HG02885 (cell line): ENCODE data around the gene CACNA1G.

Experiments used
- ATAC-seq: cut with Tn5 transposase; IDR thresholded peaks from one replicate; pipeline ENCODE4 v1.9.1; 2021; ENCODE audit warnings: mild to moderate bottlenecking; ENCODE audit not compliant: unreplicated experiment, poor library complexity

CACNA1G gene

DNA sequence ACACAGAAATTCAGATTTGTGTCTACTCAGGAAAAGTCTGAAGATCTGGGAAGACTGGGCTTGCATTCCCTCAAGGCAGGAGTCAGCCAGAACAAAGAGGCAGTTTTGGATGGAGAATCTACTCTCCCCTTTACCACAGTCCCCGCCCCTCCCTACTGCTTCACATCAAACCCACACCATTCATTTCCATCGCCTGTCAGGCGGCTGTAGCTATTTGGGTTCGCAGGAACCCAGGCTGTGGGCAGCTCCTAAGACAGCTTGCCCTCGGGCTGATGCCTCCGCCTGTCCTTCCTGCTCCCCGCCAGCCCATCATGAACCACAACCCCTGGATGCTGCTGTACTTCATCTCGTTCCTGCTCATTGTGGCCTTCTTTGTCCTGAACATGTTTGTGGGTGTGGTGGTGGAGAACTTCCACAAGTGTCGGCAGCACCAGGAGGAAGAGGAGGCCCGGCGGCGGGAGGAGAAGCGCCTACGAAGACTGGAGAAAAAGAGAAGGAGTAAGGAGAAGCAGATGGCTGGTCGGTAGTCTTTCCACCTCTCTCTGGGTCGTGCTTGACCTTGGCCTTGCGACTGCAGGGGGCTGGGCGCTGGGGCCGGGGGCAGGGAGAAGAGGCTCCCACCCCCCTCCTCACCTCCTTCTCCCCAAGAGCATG lies 47.1 kb downstream of the CACNA1G start:
- ATAC-seq, result no peak

- ATAC-seq, result no peak
These were observed 48.3 kb downstream of the CACNA1G start for GRCh38 chr17:50608700-50609379.

DNA sequence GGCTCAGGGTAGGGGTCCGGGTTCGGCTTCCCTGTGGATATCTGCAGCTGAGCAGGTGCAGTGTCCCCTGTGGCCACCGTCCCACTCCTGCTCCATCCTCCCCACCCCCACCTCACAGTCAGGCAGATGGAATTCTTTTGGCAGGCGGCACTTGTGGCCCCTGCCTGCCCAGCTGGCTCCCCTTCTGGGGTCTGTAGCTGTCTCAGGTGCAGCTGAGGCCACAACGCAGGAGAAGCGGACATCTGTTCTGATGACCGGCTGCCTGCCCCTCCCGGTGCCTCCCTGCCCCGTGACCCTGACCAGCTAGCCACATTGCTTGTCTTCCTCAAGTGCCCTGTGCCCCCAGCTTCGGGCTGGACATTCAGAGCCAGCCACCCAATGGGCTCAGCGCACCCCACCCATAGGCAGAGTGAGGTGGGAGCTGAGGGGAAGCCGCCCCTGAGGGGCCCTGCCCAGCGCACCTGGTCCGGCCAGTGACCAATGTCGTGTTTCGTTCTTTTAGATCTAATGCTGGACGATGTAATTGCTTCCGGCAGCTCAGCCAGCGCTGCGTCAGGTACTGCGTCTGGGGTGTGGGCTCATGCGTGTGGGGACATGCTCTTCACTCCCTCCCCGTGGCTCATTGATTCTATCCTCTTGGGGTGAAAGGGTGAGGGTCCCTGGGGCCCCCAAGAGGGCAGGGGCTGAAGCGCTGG lies 49.0 kb downstream of the CACNA1G start:
- ATAC-seq, result no peak

GRCh38 chr17:50611634-50612033 lies 51.1 kb downstream of the CACNA1G start:
- ATAC-seq, result no peak

DNA sequence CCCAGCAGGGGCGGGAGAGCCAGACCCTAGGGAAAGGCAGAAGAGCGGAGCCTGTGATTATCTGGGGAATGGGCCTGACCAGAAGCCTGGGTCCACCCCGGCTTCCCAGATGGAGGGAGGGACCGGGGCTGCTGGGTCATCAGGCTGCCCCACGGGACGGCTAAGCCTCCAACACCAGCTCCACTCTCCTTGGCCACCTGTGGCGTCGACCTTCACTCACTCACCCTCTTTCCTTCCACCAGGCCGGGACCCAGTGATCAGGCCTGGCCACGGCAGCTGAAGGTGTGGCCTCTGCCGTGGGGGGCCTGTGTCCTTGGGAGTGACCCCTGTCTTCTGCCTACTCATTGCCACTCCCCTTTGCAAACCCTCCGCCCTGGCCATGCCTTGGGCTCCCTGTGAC lies 51.8 kb downstream of the CACNA1G start:
- no peak for ATAC-seq

DNA sequence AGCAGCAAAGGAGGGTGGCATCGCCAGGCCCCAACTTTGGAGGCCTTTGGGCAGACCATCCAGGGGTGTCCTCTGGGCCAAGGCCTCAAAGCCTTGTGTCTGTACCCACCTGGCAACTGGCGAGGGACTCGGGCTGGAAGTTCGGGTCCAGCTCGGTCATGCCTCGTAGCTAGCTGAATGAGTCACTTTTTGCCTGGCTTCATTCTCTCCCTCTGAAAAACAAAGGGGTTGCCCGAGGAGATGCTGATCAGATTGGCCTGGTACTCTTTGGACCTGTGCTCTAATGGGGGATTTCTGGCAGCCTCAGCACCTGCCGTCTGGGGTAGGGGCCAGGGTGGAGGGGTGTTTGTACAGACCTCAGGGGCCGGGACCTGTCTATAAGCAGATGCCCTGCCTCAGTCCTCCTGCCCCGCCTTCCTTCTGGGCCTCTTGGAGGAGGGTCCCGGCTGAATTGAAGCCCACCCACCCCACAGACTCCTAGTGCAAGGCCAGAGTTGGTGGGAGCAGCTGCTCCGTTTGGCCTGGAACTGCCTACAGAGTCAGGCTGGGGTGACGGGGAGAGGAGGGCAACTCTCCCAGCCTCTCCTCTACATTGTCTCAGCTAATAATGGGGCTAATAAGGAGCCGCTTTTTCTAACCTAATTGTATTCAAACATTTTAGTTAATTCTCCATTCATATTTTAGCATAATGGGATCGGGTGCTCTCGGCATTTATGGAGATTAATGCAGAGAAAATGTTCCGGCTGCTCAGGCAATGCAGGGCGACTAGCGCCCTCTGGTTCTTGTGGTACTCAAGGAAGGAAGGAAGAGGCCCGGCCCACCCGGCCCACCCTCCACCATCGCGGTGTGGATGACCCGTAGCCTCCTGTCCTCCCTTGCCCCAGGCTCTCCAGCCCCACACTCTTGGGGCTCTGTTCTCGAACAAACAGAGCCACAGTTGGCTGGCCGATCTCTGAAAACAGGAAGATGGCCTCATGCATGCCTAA lies 52.8 kb downstream of the CACNA1G start:
- ATAC-seq, result no peak

DNA sequence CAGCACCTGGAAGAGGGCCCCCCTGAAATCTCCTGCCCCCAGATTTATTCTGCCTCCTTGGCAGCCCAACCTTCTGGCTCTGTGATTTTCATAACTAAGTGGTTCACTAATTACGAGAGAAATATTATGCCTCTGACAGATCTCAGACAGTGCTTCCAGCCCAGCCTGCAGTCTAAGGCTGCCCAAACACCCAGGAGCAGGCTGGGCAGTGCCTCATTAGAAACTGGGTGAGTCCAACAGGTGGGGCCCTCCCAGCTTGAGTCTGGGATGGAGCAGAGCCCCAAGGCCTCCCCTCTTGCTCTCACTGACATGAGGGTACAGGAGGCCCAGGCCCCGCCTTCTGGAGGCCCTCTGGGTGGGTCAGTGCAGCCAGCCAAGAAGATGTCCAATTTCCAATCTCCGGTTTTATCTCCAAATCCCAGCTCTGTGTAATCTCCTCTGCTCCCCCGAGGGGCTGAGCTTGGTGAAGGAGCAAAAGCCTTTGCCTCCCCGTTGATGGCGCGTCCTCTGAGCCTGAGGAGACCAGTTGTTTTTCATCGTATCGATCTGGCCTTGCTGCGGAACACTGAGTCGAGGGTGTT lies 54.0 kb downstream of the CACNA1G start:
- no peak for ATAC-seq

DNA sequence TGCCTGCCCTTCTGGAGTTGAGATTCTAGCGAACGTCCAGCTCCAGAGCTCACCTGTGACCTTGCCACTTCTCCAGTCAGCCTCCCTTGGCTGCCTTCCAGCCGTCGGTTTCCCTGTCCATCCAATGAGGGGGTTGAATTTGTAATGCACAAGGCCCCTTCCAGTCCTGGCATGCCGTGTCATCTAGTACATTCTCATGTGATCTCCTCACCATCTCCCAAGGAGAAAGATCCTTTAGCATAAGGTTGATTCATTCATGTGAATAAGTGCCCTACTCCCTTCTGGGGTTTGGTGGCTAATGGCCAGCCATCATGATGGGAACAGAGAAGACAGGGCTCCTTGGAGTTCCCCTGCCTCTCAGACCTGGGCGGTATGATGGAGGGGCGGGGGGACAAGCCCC lies 55.3 kb downstream of the CACNA1G start:
- no peak for ATAC-seq

GRCh38 chr17:50618300-50618699 lies 57.8 kb downstream of the CACNA1G start:
- no peak for ATAC-seq

- ATAC-seq, result no peak
These were observed 58.4 kb downstream of the CACNA1G start for GRCh38 chr17:50618941-50619340.

DNA sequence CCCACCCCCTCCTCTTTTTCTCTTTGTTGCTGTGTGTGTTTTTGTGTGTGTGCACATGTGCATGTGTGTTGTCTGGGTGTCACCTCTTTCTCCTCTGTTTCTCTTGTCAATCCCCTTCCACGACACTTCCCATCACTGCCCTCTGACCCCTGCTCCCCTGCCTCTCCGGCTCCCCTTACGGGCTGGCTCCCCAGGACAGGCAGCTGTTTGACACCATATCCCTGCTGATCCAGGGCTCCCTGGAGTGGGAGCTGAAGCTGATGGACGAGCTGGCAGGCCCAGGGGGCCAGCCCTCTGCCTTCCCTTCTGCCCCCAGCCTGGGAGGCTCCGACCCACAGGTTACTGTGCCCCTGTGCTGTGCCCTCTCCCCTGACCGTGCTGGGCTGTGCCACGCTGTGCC lies 59.0 kb downstream of the CACNA1G start:
- no peak for ATAC-seq

DNA sequence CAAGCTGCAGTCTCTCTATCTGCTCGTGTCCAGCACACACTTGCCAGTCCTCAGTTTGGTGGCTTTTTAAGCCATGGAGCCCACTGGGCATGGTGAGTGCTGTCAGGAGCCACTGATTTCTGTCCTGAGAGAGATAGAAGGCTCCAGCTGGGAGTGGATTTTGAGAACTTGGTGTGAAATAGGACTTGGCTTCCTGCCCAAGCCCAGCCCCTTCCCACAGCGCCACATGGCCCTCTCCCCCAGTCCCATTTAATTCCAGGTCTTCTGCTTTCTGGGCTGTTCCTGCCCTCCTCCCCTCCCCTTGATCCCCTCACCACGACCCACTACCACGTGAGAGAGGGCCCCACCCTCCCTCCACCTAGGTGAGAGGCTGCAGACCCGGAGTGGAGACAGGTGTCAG lies 59.7 kb downstream of the CACNA1G start:
- no peak for ATAC-seq

DNA sequence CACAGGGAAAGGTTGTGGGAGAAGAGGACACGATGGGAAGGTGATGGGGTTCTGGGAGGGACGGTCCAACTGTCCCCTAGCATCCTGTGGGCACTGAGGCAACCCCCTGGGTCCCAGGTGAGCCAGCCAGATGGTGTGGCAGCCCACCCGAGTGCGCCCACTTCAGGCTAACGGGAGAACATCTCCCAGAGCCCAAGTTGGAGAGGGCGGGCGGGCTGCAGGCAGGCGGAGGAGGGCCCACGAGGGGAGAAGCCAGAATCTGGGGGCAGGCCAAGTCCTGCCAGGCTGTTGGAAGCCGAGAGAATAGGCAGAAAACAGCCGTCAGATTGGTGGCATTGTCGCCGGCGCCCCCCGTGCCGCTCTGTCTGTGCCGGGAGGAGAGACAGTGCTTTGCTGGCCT lies 60.3 kb downstream of the CACNA1G start:
- no peak for ATAC-seq

DNA sequence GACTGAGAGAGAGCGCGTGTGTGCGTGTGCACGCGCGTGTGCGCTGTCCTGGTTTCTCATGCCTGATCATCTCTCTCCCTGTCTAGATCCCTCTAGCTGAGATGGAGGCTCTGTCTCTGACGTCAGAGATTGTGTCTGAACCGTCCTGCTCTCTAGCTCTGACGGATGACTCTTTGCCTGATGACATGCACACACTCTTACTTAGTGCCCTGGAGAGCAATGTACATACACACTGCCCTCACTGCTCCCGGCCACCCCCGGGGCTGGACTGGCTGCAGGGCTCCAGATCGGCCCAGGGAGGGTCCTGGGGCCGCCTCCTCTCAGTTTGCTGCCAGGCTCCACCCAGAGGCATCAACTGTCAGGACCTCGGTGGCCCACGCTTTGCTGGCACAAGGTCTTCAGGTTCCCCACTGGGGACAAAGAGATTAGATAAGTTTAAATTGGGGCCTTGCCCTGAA lies 61.1 kb downstream of the CACNA1G start:
- no peak for ATAC-seq

GRCh38 chr17:50624321-50624934 lies 63.9 kb downstream of the CACNA1G start:
- ATAC-seq, result no peak

DNA sequence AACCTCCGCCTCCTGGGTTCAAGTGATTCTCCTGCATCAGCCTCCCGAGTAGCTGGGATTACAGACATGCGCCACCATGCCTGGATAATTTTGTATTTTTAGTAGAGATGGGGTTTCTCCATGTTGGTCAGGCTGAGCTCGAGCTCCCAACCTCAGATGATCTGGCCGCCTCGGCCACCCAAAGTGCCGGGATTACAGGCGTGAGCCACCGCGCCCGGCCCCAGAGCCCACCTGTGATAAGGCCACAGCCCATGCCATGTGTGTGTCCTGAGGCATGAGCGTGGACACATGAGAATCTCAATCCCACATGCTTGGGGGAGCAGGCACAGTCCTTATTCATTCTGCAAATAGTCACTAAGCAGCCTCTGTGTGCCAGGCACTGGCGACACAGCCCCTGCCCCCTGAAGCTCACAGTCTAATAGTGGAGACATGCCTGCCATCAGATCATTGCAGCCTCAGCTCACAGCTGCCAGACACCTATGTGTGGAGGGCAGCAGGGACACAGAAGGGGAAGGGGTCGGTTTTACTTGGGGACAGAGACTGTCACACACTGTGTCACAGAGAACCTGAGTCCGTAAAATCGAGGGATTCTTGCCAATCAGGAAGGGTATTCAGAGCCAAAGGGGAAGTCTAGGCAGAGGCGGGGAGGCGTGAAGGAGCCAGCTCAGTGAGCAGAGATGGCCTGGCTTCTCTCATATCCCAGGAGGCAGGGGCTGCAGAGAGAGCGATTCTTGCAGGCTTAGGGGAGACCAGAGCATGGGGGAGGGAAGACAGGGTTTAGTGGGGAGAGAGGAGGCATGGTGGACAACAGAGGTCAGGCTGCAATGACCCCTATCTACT lies 64.7 kb downstream of the CACNA1G start:
- no peak for ATAC-seq

- ATAC-seq, result no peak
These were observed 65.6 kb downstream of the CACNA1G start for GRCh38 chr17:50626037-50626574.

DNA sequence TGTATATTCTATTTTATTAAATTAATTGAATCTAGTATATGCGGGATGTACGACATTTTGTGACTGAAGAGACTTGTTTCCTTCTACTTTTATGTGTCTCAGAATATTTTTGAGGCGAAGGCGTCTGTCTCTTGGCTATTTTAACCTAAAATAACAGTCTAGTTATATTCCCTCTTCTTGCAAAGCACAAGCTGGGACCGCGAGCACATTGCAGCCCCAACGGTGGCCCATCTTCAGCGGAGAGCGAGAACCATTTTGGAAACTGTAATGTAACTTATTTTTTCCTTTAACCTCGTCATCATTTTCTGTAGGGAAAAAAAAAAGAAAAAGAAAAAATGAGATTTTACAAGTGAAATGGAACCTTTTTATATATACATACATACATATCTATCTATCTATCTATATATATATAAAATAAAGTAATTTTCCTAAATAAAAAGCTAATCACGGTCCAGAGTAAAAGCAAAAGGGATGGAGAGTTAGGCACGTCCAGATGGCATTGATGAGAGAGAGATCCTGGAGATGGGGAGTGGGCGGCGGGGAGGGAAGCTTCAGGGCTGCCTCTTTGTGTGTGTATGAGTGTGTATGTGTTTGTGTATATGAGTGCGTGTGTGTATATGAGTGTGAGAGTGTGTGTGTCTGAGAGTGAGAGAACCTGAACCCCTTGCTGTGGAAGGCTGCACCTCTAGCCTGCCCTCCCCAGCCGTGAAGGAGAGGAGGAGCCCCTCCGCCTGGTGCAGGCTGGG lies 66.7 kb downstream of the CACNA1G start:
- no peak for ATAC-seq
